ENCODE results near the gene GLOD5. TPM values are rescaled to one million over a fixed set of nuclear protein-coding genes. Genes with fewer than 3 reads are reported as not detected.
"Not testable (repeated sequence)": the region's sequence is repeated elsewhere in the genome, so short reads cannot be mapped to it uniquely, and the experiment has no call there.

The GLOD5 gene
- total and polyA plus RNA-seq, 2 experiments from 2014 or later, result not detected

DNA sequence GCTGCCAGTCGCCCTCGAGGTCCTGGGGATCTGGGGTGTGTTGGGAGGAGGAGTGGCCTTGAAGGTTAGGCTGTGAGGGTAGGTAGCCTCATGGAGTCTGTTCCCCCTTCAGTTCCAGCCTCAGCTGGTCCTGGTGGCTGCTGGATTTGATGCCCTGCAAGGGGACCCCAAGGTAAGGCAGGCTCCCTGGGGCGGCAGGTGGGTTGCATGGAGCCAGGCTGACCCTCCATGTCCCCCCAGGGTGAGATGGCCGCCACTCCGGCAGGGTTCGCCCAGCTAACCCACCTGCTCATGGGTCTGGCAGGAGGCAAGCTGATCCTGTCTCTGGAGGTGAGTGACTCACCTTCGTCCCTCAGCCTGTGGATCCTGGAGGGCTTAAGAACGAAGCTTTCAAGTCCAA, 53.2 kb downstream of the GLOD5 start:
- DNase-seq (ENCODE audit: low read depth in 1 of 2, low spot score in 1 of 2), result no peak
- no peaks in the 10 kb centered on the region for H3K27me3 ChIP-seq
- no peaks in the 10 kb centered on the region for H3K9me3 ChIP-seq (ENCODE audit: low read depth)
- no peaks in the 10 kb centered on the region for H3K4me1 ChIP-seq (ENCODE audit: low read depth)
- H3K36me3 ChIP-seq, result peaks cover 3% of the 10 kb centered on the region
- H3K4me3 ChIP-seq, result no peak overlapping the region
- no peak overlapping the region for H3K27ac ChIP-seq
- TF ChIP-seq, protein P1, sequence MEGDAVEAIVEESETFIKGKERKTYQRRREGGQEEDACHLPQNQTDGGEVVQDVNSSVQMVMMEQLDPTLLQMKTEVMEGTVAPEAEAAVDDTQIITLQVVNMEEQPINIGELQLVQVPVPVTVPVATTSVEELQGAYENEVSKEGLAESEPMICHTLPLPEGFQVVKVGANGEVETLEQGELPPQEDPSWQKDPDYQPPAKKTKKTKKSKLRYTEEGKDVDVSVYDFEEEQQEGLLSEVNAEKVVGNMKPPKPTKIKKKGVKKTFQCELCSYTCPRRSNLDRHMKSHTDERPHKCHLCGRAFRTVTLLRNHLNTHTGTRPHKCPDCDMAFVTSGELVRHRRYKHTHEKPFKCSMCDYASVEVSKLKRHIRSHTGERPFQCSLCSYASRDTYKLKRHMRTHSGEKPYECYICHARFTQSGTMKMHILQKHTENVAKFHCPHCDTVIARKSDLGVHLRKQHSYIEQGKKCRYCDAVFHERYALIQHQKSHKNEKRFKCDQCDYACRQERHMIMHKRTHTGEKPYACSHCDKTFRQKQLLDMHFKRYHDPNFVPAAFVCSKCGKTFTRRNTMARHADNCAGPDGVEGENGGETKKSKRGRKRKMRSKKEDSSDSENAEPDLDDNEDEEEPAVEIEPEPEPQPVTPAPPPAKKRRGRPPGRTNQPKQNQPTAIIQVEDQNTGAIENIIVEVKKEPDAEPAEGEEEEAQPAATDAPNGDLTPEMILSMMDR (IDR thresholded peaks at IDR 0.05; ENCODE audit: low read depth, low read length), result no peak

DNA sequence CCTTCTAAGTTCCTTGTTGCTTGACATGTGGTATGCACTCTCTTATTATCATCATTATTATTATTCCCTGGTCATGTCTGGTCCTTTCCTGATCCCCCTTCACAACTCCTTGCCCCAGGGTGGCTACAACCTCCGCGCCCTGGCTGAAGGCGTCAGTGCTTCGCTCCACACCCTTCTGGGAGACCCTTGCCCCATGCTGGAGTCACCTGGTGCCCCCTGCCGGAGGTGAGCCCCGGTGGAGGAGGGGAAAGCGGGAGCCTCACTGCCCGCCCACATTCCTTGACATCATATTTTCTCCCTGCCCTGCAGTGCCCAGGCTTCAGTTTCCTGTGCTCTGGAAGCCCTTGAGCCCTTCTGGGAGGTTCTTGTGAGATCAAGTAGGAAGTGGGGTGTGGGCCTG, 53.7 kb downstream of the GLOD5 start:
- Histone ChIP-seq H3K27me3 (no peaks in the 10 kb centered on the region), H3K9me3 (ENCODE audit: low read depth) (no peaks in the 10 kb centered on the region), H3K4me3 (no peak overlapping the region), H3K27ac (no peak overlapping the region), H3K36me3 (peaks cover 3% of the 10 kb centered on the region), H3K4me1 (ENCODE audit: low read depth) (no peaks in the 10 kb centered on the region)
- TF ChIP-seq, protein P1 (IDR thresholded peaks at IDR 0.05; ENCODE audit: low read depth, low read length), result no peak
- no peak for DNase-seq (ENCODE audit: low read depth in 1 of 2, low spot score in 1 of 2)

DNA sequence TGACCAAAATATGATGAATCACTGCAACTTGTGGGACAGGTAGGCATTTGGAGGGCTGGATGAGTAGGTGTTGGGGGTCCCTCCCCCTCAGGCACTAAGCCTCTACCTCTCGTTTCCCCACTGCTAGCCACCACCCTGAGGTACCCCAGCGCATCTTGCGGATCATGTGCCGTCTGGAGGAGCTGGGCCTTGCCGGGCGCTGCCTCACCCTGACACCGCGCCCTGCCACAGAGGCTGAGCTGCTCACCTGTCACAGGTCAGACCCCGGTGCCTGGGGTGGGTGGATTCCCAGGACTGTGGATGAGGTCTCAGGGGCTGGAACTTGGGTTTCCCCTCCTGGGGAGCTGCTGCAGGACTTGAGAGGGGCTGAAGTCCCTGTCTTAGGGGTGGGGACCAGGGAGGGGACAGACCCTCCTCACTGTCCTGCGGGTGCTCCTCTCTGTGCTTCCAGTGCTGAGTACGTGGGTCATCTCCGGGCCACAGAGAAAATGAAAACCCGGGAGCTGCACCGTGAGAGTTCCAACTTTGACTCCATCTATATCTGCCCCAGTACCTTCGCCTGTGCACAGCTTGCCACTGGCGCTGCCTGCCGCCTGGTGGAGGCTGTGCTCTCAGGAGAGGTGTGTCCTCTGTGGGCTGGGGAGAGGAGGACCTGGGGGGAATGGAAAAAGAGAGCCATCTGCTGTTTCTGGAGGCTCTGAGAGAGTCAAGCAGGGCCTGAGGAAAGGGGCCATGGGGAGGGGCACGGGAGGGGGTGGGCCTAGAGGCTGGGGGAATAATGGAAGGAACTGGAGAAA, 54.7 kb downstream of the GLOD5 start:
- H3K27ac ChIP-seq, result no peak overlapping the region
- DNase-seq (ENCODE audit: low read depth in 1 of 2, low spot score in 1 of 2), result no peak
- no peak overlapping the region for H3K4me3 ChIP-seq
- no peaks in the 10 kb centered on the region for H3K27me3 ChIP-seq
- TF ChIP-seq, protein P1 (IDR thresholded peaks at IDR 0.05; ENCODE audit: low read depth, low read length), result no peak
- no peaks in the 10 kb centered on the region for H3K4me1 ChIP-seq (ENCODE audit: low read depth)
- H3K9me3 ChIP-seq (ENCODE audit: low read depth), result no peaks in the 10 kb centered on the region
- H3K36me3 ChIP-seq, result peaks cover 3% of the 10 kb centered on the region

- H3K36me3 ChIP-seq, result no peaks in the 10 kb centered on the region
- no peak for DNase-seq (ENCODE audit: low read depth in 1 of 2, low spot score in 1 of 2)
- TF ChIP-seq, protein P1 (IDR thresholded peaks at IDR 0.05; ENCODE audit: low read depth, low read length), result no peak
- H3K27ac ChIP-seq, result no peak overlapping the region
- H3K27me3 ChIP-seq, result no peaks in the 10 kb centered on the region
- no peaks in the 10 kb centered on the region for H3K4me1 ChIP-seq (ENCODE audit: low read depth)
- no peaks in the 10 kb centered on the region for H3K9me3 ChIP-seq (ENCODE audit: low read depth)
- H3K4me3 ChIP-seq, result no peak overlapping the region
Measured at GRCh38 chrX:48818098-48818497, 56.6 kb downstream of the GLOD5 start.

DNA sequence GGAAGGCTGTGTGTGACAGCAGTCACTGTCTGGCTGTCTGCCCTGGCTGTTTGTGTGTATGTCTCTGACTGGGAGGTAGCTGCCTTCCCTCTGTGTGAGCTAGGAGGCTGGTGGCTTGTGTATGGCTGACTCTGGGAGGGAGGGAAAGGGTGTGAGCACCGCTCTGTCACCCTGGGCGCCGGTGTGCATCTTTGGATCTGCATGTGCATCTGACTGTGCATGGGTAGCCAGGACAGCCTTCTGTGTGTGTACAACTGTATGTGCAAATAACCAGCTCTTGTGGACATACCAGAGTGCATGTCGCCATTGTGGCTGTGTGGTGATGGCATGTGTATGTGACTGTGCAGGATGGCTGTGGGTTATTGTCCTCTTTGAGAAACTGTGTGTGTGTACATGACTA, 57.3 kb downstream of the GLOD5 start:
- Histone ChIP-seq H3K36me3 (no peaks in the 10 kb centered on the region), H3K4me3 (no peak overlapping the region), H3K27me3 (no peaks in the 10 kb centered on the region), H3K27ac (no peak overlapping the region), H3K9me3 (ENCODE audit: low read depth) (no peaks in the 10 kb centered on the region), H3K4me1 (ENCODE audit: low read depth) (no peaks in the 10 kb centered on the region)
- TF ChIP-seq, protein P1 (IDR thresholded peaks at IDR 0.05; ENCODE audit: low read depth, low read length), result no peak
- DNase-seq (ENCODE audit: low read depth in 1 of 2, low spot score in 1 of 2), result no peak

DNA sequence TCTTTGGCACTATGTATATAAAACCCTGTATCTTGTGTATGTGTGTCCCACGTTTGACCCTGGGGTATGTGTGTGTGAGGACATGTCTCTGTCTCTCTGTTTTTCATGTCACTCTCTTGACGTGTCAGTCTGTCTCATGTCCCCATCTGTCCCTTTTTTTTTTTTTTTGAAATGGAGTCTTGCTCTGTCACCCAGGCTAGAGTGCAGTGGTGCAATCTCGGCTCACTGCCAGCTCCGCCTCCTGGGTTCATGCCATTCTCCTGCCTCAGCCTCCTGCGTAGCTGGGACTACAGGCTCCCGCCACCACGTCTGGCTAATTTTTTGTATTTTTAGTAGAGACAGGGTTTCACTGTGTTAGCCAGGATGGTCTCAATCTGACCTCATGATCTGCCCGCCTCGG, 57.8 kb downstream of the GLOD5 start:
- H3K27me3 ChIP-seq; H3K4me1 ChIP-seq (ENCODE audit: low read depth); H3K36me3 ChIP-seq; H3K4me3 ChIP-seq; H3K9me3 ChIP-seq (ENCODE audit: low read depth); H3K27ac ChIP-seq; DNase-seq (ENCODE audit: low read depth in 1 of 2, low spot score in 1 of 2): not testable (repeated sequence)
